SK-N-SH treated with all-trans-retinoic acid at 6 μM for 48 hours (cell line): ENCODE data around the gene SLC12A5.

Source experiments
- ATAC-seq: fragments of 200-7000 bp; cut with Tn5 transposase; 3 replicates; pipeline ENCODE4 v1.9.1; 2020; ENCODE audit warnings: mild to moderate bottlenecking, moderate library complexity
- ARNTL ChIP-seq: fragments of 450-650 bp; formaldehyde crosslinking; IDR thresholded peaks from 2 replicates; pipeline ENCODE4 v1.5.0; 2020; ENCODE audit warnings: low read depth, mild to moderate bottlenecking, moderate library complexity, borderline replicate concordance
- BACH2 ChIP-seq: fragments of 250-450 bp; sonication (Bioruptor Pico); IDR thresholded peaks from 2 replicates; pipeline ENCODE4 v1.9.0; 2021; ENCODE audit warnings: mild to moderate bottlenecking, borderline replicate concordance
- CSDC2 ChIP-seq: fragments of 250-450 bp; sonication (Bioruptor Pico); IDR thresholded peaks from 2 replicates; pipeline ENCODE4 v1.5.0; 2020; ENCODE audit warnings: mild to moderate bottlenecking, moderate library complexity
- ESRRG ChIP-seq: fragments of 250-450 bp; sonication (Bioruptor Pico); IDR thresholded peaks from 2 replicates; pipeline ENCODE4 v1.6.1; 2021; ENCODE audit warnings: mild to moderate bottlenecking
- GLIS3 ChIP-seq: fragments of 250-450 bp; sonication (Bioruptor Pico); IDR thresholded peaks from 2 replicates; pipeline ENCODE4 v1.5.0; 2020; ENCODE audit warnings: mild to moderate bottlenecking, moderate library complexity
- ISL1 ChIP-seq: fragments of 250-450 bp; sonication (Bioruptor Pico); IDR thresholded peaks from 2 replicates; pipeline ENCODE4 v2.1.2; 2022; ENCODE audit warnings: mild to moderate bottlenecking, moderate library complexity
- OSR1 ChIP-seq: fragments of 250-450 bp; sonication (Bioruptor Pico); IDR thresholded peaks from 2 replicates; pipeline ENCODE4 v1.8.0; 2022; ENCODE audit warnings: moderate library complexity, mild to moderate bottlenecking, inconsistent platforms
- PPARA ChIP-seq: fragments of 250-450 bp; sonication (Bioruptor Pico); IDR thresholded peaks from 2 replicates; pipeline ENCODE4 v1.5.0; 2020; ENCODE audit warnings: mild to moderate bottlenecking, borderline replicate concordance
- RARB ChIP-seq: fragments of 250-450 bp; sonication (Bioruptor Pico); IDR thresholded peaks from 2 replicates; pipeline ENCODE4 v1.8.0; 2021; ENCODE audit warnings: mild to moderate bottlenecking, moderate library complexity
- SNAI2 ChIP-seq: fragments of 250-450 bp; sonication (Bioruptor Pico); IDR thresholded peaks from 2 replicates; pipeline ENCODE4 v1.5.0; 2020; ENCODE audit warnings: mild to moderate bottlenecking, moderate library complexity
- TCF4 ChIP-seq: fragments of 250-450 bp; sonication (Bioruptor Pico); IDR thresholded peaks from 2 replicates; pipeline ENCODE4 v1.8.0; 2021; ENCODE audit warnings: mild to moderate bottlenecking, moderate library complexity, borderline replicate concordance
- TOX ChIP-seq: fragments of 250-450 bp; sonication (Bioruptor Pico); IDR thresholded peaks from 2 replicates; pipeline ENCODE4 v1.8.0; 2021; ENCODE audit warnings: mild to moderate bottlenecking, moderate library complexity, borderline replicate concordance
- ZC3H10 ChIP-seq: fragments of 250-450 bp; sonication (Bioruptor Pico); IDR thresholded peaks from 2 replicates; pipeline ENCODE4 v1.5.1; 2021; ENCODE audit warnings: mild to moderate bottlenecking, moderate library complexity
- ZFP3 ChIP-seq: fragments of 250-450 bp; sonication (Bioruptor Pico); IDR thresholded peaks from 2 replicates; pipeline ENCODE4 v1.5.0; 2020; ENCODE audit warnings: mild to moderate bottlenecking, moderate library complexity
- ZFP30 ChIP-seq: fragments of 450-650 bp; formaldehyde crosslinking; IDR thresholded peaks from 2 replicates; pipeline ENCODE4 v1.5.0; 2022; ENCODE audit warnings: mild to moderate bottlenecking, moderate library complexity
- ZNF565 ChIP-seq: fragments of 450-650 bp; formaldehyde crosslinking; conservative IDR thresholded peaks from 2 replicates; pipeline ENCODE4 v1.5.0; 2020; ENCODE audit warnings: low read depth, mild to moderate bottlenecking, moderate library complexity
- ZNF70 ChIP-seq: fragments of 450-650 bp; formaldehyde crosslinking; IDR thresholded peaks from 2 replicates; pipeline ENCODE4 v1.5.0; 2020; ENCODE audit warnings: mild to moderate bottlenecking, moderate library complexity
- ZNF8 ChIP-seq: fragments of 450-650 bp; formaldehyde crosslinking; IDR thresholded peaks from 2 replicates; pipeline ENCODE4 v1.5.0; 2020; ENCODE audit warnings: mild to moderate bottlenecking, moderate library complexity
- TF ChIP-seq, protein P1 (sequence below): fragments of 250-450 bp; sonication (Bioruptor Pico); IDR thresholded peaks from 2 replicates; pipeline ENCODE4 v1.5.1; 2021; ENCODE audit warnings: mild to moderate bottlenecking, moderate library complexity
- TF ChIP-seq, protein P2 (sequence below): fragments of 250-450 bp; sonication (Bioruptor Pico); IDR thresholded peaks from 2 replicates; pipeline ENCODE4 v1.5.0; 2020; ENCODE audit warnings: mild to moderate bottlenecking, moderate library complexity
- TF ChIP-seq, protein P3 (sequence below): fragments of 250-450 bp; sonication (Bioruptor Pico); IDR thresholded peaks from 2 replicates; pipeline ENCODE4 v1.8.0; 2021; ENCODE audit warnings: low read depth, mild to moderate bottlenecking, moderate library complexity, borderline replicate concordance
- TF ChIP-seq, protein P4 (sequence below): fragments of 250-450 bp; sonication (Bioruptor Pico); IDR thresholded peaks from 2 replicates; pipeline ENCODE4 v1.8.0; 2020; ENCODE audit warnings: mild to moderate bottlenecking, moderate library complexity, borderline replicate concordance

Gene SLC12A5

DNA sequence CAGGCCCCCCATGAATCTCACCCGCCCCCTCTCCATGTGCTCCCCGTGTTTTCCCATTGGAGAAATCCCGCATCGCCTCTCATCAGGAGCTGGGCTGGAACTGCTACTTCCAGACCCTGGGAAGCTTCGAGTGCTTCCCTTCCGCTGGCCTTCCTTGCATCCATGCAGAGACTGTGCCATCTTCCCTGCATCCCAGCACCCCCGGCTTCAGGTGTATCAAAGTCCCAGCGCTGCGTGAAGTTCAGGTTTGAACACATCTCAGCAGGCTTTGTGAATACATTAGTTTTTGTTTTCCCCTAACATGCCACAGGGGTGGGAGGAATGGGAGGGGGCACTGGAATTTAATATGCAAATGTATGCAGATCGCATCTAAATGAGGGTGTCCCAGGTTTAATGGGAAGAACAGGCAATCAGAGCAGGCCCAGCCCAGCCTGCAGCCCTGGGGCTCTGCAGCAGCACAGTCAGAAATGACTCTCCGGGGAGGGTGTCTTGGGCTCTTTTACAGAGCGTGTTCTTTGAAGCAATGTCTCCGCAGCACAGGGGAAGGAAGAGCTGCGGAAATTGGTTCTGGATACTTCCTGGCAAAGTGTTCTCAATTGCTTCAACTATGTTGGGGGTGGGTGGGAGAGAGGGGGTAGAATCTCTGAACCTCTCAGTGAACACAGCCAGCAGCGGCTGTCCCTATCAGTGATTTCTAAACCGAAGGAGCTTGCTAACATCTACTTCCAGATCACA lies 28.6 kb upstream of the SLC12A5 start:
- no peak for TF ChIP-seq SNAI2 (CRISPR knock-in tag)
- no peak for TF ChIP-seq ZFP30 (CRISPR knock-in tag)
- no peak for TF ChIP-seq OSR1 (CRISPR knock-in tag)
- TF ChIP-seq, protein P1, sequence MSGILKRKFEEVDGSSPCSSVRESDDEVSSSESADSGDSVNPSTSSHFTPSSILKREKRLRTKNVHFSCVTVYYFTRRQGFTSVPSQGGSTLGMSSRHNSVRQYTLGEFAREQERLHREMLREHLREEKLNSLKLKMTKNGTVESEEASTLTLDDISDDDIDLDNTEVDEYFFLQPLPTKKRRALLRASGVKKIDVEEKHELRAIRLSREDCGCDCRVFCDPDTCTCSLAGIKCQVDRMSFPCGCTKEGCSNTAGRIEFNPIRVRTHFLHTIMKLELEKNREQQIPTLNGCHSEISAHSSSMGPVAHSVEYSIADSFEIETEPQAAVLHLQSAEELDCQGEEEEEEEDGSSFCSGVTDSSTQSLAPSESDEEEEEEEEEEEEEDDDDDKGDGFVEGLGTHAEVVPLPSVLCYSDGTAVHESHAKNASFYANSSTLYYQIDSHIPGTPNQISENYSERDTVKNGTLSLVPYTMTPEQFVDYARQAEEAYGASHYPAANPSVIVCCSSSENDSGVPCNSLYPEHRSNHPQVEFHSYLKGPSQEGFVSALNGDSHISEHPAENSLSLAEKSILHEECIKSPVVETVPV (CRISPR knock-in tag), result no peak
- TF ChIP-seq ZNF70 (CRISPR knock-in tag), result no peak
- no peak for TF ChIP-seq BACH2 (CRISPR knock-in tag)
- TF ChIP-seq TCF4, result no peak
- TF ChIP-seq, protein P2, sequence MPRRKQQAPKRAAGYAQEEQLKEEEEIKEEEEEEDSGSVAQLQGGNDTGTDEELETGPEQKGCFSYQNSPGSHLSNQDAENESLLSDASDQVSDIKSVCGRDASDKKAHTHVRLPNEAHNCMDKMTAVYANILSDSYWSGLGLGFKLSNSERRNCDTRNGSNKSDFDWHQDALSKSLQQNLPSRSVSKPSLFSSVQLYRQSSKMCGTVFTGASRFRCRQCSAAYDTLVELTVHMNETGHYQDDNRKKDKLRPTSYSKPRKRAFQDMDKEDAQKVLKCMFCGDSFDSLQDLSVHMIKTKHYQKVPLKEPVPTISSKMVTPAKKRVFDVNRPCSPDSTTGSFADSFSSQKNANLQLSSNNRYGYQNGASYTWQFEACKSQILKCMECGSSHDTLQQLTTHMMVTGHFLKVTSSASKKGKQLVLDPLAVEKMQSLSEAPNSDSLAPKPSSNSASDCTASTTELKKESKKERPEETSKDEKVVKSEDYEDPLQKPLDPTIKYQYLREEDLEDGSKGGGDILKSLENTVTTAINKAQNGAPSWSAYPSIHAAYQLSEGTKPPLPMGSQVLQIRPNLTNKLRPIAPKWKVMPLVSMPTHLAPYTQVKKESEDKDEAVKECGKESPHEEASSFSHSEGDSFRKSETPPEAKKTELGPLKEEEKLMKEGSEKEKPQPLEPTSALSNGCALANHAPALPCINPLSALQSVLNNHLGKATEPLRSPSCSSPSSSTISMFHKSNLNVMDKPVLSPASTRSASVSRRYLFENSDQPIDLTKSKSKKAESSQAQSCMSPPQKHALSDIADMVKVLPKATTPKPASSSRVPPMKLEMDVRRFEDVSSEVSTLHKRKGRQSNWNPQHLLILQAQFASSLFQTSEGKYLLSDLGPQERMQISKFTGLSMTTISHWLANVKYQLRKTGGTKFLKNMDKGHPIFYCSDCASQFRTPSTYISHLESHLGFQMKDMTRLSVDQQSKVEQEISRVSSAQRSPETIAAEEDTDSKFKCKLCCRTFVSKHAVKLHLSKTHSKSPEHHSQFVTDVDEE (CRISPR knock-in tag), result no peak
- no peak for TF ChIP-seq TOX (CRISPR knock-in tag)
- no peak for TF ChIP-seq CSDC2 (CRISPR knock-in tag)
- no peak for TF ChIP-seq ISL1 (CRISPR knock-in tag)
- no peak for TF ChIP-seq RARB (CRISPR knock-in tag)
- TF ChIP-seq ZFP3 (CRISPR knock-in tag), result no peak
- TF ChIP-seq, all 23 proteins: peak for 0
- no peak for ATAC-seq

DNA sequence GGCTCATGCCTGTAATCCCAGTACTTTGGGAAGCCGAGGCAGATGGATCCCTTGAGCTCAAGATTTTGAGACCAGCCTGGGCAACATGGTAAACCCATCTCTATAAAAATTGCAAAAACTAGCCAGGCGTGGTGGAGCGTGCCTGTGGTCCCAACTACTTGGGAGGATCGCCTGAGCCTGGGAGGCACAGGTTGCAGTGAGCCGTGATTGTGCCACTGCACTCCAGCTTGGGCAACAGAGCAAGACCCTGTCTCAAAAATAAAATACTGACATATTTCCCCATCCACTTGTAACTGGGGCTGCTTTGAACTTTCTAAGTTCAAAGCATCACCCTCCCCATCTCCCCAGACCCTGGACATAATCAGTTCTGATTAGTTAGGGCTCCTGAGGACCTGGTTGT lies 27.5 kb upstream of the SLC12A5 start:
- ATAC-seq, result no peak
- TF ChIP-seq, protein P3, sequence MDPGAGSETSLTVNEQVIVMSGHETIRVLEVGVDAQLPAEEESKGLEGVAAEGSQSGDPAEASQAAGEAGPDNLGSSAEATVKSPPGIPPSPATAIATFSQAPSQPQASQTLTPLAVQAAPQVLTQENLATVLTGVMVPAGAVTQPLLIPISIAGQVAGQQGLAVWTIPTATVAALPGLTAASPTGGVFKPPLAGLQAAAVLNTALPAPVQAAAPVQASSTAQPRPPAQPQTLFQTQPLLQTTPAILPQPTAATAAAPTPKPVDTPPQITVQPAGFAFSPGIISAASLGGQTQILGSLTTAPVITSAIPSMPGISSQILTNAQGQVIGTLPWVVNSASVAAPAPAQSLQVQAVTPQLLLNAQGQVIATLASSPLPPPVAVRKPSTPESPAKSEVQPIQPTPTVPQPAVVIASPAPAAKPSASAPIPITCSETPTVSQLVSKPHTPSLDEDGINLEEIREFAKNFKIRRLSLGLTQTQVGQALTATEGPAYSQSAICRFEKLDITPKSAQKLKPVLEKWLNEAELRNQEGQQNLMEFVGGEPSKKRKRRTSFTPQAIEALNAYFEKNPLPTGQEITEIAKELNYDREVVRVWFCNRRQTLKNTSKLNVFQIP, result no peak
- TF ChIP-seq BACH2 (CRISPR knock-in tag) (no peak), TOX (CRISPR knock-in tag) (no peak)

DNA sequence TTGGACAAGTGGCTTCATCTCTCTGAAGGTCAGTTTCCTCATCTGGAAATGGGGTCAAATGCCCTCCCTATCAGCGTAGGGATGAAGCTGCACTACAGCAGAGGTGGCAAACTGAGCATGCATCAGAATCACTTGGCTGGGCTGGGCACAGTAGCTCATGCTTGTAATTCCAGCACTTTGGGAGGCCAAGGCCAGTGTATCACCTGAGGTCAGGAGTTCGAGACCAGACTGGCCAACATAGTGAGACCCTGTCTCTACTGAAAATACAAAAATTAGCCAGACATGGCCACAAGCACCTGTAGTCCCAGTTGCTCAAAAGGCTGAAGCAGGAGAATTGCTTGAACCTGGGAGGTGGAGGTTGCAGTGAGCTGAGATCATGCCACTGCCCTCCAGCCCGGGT lies 27.0 kb upstream of the SLC12A5 start:
- ATAC-seq, result no peak
- no peak for TF ChIP-seq GLIS3 (CRISPR knock-in tag)
- no peak for TF ChIP-seq CSDC2 (CRISPR knock-in tag)

DNA sequence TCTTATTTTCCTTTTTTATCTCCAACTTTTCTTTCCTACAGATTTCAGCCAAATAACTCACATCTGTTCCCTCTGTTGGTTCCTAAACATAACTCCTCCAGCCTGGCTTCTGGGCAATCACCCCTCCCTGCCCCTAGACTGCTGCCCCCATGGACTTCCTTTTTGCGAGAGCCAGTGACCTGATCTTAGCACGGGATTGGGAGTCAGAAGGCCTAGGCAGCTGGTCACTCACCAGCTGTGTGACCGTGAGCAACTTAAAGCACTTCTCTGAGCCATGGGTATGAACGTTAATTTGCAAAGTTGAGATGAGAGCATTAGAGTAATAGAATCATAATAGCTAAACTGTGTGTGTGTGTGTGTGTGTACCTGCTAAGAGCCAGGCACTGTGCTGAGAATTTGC lies 24.8 kb upstream of the SLC12A5 start:
- ATAC-seq, result no peak
- no peak for TF ChIP-seq ESRRG (CRISPR knock-in tag)
- no peak for TF ChIP-seq ISL1 (CRISPR knock-in tag)
- no peak for TF ChIP-seq ZNF8
- no peak for TF ChIP-seq ZC3H10
- no peak for TF ChIP-seq ZFP30 (CRISPR knock-in tag)

DNA sequence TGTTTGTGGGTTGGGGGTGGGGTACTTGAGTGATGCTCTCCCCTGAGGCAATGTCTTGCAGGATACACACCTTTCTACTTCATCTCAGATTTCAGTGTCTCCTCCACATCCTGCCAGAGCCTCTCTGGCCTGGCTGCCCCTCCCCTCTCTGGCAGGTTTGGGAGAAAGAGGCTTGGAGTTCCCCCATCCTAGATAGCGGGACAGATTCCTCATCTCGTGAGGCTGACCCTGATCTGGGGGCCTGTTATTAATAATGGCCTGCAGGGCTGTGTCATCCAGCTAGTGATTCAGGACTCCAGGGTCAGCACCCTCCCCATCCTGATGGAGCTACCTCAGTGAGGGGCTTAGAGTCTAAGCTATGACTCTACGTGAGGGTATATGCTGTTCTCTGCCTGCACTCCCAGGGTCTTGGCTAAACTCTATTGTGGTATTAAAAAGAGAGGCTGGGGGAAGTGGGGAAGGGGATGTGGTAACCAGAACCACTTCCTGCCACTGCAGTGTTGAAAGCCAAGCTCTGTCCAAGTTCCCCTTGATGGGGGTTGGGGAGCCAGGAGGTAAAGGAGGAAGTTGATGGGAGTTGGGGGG lies 24.0 kb upstream of the SLC12A5 start:
- no peak for ATAC-seq
- TF ChIP-seq, protein P3, result no peak
- TF ChIP-seq ARNTL, result no peak
- no peak for TF ChIP-seq ISL1 (CRISPR knock-in tag)
- no peak for TF ChIP-seq ZFP3 (CRISPR knock-in tag)
- no peak for TF ChIP-seq ZNF565 (CRISPR knock-in tag)
- TF ChIP-seq, protein P4, sequence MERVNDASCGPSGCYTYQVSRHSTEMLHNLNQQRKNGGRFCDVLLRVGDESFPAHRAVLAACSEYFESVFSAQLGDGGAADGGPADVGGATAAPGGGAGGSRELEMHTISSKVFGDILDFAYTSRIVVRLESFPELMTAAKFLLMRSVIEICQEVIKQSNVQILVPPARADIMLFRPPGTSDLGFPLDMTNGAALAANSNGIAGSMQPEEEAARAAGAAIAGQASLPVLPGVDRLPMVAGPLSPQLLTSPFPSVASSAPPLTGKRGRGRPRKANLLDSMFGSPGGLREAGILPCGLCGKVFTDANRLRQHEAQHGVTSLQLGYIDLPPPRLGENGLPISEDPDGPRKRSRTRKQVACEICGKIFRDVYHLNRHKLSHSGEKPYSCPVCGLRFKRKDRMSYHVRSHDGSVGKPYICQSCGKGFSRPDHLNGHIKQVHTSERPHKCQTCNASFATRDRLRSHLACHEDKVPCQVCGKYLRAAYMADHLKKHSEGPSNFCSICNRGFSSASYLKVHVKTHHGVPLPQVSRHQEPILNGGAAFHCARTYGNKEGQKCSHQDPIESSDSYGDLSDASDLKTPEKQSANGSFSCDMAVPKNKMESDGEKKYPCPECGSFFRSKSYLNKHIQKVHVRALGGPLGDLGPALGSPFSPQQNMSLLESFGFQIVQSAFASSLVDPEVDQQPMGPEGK (CRISPR knock-in tag), result no peak
- no peak for TF ChIP-seq ESRRG (CRISPR knock-in tag)
- no peak for TF ChIP-seq OSR1 (CRISPR knock-in tag)
- TF ChIP-seq PPARA (CRISPR knock-in tag), result no peak
- no peak for TF ChIP-seq BACH2 (CRISPR knock-in tag)
- no peak for TF ChIP-seq GLIS3 (CRISPR knock-in tag)
- no peak for TF ChIP-seq ZC3H10
- no peak for TF ChIP-seq SNAI2 (CRISPR knock-in tag)
- TF ChIP-seq CSDC2 (CRISPR knock-in tag), result no peak
- no peak for TF ChIP-seq RARB (CRISPR knock-in tag)
